Kidney (tissue), 14 donors: ENCODE measurements around the gene RDH8. TPM values are rescaled to one million over a fixed set of nuclear protein-coding genes. Genes with fewer than 3 reads are reported as not detected.

Experiments
- DNase-seq, 5 donors: peaks; one replicate each; pipeline ENCODE4 v3.0.0-alpha.2; 2013 to 2020
- FAIRE-seq: peaks from 2 replicates; lab custom pipeline; 2012; peaks lifted over from hg19 to GRCh38; lab: Jason Lieb, UNC
- H3K27ac ChIP-seq, 2 donors: one replicate each; pipeline ENCODE4 v1.7.0; 2013; ENCODE audit warnings: low read depth in 2 of 2, low read length in 2 of 2, inconsistent platforms in 1 of 2
- H3K27me3 ChIP-seq: one replicate; pipeline ENCODE4 v1.7.1; 2013; ENCODE audit warnings: low read length, inconsistent platforms; ENCODE audit not compliant: control insufficient read depth, insufficient read depth
- H3K36me3 ChIP-seq, 3 donors: one replicate each; pipeline versions ENCODE4 v1.7.0 to v1.7.1; 2013; ENCODE audit warnings: low read length in 3 of 3, control low read depth in 1 of 3, inconsistent platforms in 1 of 3; ENCODE audit not compliant: insufficient read depth in 3 of 3, control insufficient read depth in 2 of 3
- H3K4me1 ChIP-seq, 3 donors: one replicate each; pipeline versions ENCODE4 v1.7.0 to v1.7.1; 2013; ENCODE audit warnings: low read length in 3 of 3, inconsistent platforms in 1 of 3, low read depth in 1 of 3; ENCODE audit not compliant: control insufficient read depth in 2 of 3, insufficient read depth in 2 of 3
- H3K4me3 ChIP-seq, 3 donors: one replicate each; pipeline versions ENCODE4 v1.7.0 to v1.8.1; 2013; ENCODE audit warnings: low read length in 3 of 3, control low read depth in 1 of 3, inconsistent platforms in 1 of 3
- H3K9ac ChIP-seq, 3 donors: one replicate each; pipeline versions ENCODE4 v1.7.0 to v1.7.1; 2013; ENCODE audit warnings: low read length in 3 of 3, control low read depth in 1 of 3, inconsistent platforms in 1 of 3
- H3K9me3 ChIP-seq, 3 donors: one replicate each; pipeline versions ENCODE4 v1.7.0 to v1.7.1; 2013; ENCODE audit warnings: low read length in 3 of 3, control low read depth in 1 of 3, inconsistent platforms in 1 of 3; ENCODE audit not compliant: control insufficient read depth in 2 of 3, insufficient read depth in 1 of 3
- CTCF ChIP-seq: IDR thresholded peaks from 3 replicates; pipeline ENCODE4 v1.5.1; 2012; ENCODE audit warnings: mild to moderate bottlenecking, moderate library complexity, borderline replicate concordance; ENCODE audit not compliant: insufficient read depth; ENCODE audit errors: extremely low read depth
- intact Hi-C: fragments of 100-400 bp; cut with DNase I; formaldehyde crosslinking; loops from one replicate; pipeline ENCODE4 v1.11.1; 2022
- polyA plus RNA-seq: library from polyadenylated mRNA; stranded (reverse); fragments of 350-450 nt; fragmentation: Illumina TruSeq; extraction: RNeasy Lipid Tissue Mini Kit (QIAGEN cat#74804); gene quantifications from one replicate; pipeline ENCODE4 v1.2.3, GENCODE V29; 2014; ENCODE audit warnings: low read depth, low replicate concordance; ENCODE audit not compliant: insufficient read depth
- total RNA-seq: library from RNA; stranded (reverse); fragmentation: NEBNext Ultra II Directional; extraction: Animal tissue kit (Norgen Biotek cat#: 25700); gene quantifications from one replicate; pipeline ENCODE4 v1.2.1, GENCODE V29; 2021
- donor health status: control.
- donor health status: control.
- donor health status: control.
- donor health status: control.
- donor health status: control.
- donor health status: DM: yes; HTN: yes; CAD: no.
- donor health status: Normal renal cell carcinoma (clear cell type).

Gene RDH8
- total and polyA plus RNA-seq, 2 donors from 2014 or later: not detected

GRCh38 chr19:10011974-10012373, 1.3 kb upstream of the RDH8 start:
- intact Hi-C loops: no loop called here
- no peaks in the 10 kb centered on the region for H3K9me3 ChIP-seq
- H3K27ac ChIP-seq: no peak overlapping the region
- H3K36me3 ChIP-seq: no peaks in the 10 kb centered on the region
- H3K4me3 ChIP-seq: no peak overlapping the region
- peaks cover 15% of the 10 kb centered on the region for H3K27me3 ChIP-seq
- peaks cover 0 to 5% (median 0%) of the 10 kb centered on the region in 3 donors for H3K4me1 ChIP-seq
- no peak for FAIRE-seq
- no peak for DNase-seq
- H3K9ac ChIP-seq: no peak overlapping the region
- no peak for TF ChIP-seq CTCF

- Histone ChIP-seq H3K27me3 (peaks cover 11% of the 10 kb centered on the region), H3K9me3 (no peaks in the 10 kb centered on the region), H3K9ac (no peak overlapping the region), H3K27ac (no peak overlapping the region), H3K4me1 (peaks cover 0 to 2% (median 0%) of the 10 kb centered on the region in 3 donors), H3K36me3 (no peaks in the 10 kb centered on the region), H3K4me3 (no peak overlapping the region)
- FAIRE-seq (no peak), DNase-seq (no peak)
- intact Hi-C loops: no loop called here
- TF ChIP-seq CTCF: no peak
These were observed 743 bp downstream of the RDH8 start for GRCh38 chr19:10013834-10014618.

- Histone ChIP-seq H3K27me3 (no peaks in the 10 kb centered on the region), H3K27ac (no peak overlapping the region), H3K4me3 (no peak overlapping the region), H3K9ac (no peak overlapping the region), H3K36me3 (no peaks in the 10 kb centered on the region), H3K9me3 (no peaks in the 10 kb centered on the region), H3K4me1 (no peaks in the 10 kb centered on the region)
- no peak for FAIRE-seq
- DNase-seq: no peak
- TF ChIP-seq CTCF: no peak
- intact Hi-C loops: no loop called here
These were observed 5.0 kb downstream of the RDH8 start for GRCh38 chr19:10018263-10018662.
